NCI-H128 (cell line): ENCODE results near the gene PLP2.

Experiments used
- DNase-seq: peaks from one replicate; lab custom pipeline; 2025; ENCODE audit not compliant: unreplicated experiment; lab: John Stamatoyannopoulos, UW

The PLP2 gene

DNA sequence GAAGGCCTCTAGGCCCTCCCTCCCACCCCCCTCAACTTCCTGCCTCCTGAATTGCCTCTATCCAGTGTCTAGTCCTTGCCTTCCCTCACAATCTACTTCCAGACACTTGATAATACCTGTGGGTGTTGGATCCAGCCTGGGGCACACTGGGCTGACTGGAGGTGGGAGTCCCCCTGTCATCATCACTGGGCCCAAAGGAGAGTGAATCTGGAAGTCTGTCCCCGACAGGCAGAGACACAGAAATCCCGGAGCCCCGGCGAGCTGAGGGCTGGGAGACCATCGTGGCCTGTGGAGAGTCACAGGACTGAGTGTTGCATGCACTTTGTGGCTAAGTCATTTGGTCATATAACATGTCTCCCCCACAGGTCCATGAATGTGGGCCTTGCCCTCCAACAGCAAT, 36.7 kb downstream of the PLP2 start:
- no peak for DNase-seq

DNA sequence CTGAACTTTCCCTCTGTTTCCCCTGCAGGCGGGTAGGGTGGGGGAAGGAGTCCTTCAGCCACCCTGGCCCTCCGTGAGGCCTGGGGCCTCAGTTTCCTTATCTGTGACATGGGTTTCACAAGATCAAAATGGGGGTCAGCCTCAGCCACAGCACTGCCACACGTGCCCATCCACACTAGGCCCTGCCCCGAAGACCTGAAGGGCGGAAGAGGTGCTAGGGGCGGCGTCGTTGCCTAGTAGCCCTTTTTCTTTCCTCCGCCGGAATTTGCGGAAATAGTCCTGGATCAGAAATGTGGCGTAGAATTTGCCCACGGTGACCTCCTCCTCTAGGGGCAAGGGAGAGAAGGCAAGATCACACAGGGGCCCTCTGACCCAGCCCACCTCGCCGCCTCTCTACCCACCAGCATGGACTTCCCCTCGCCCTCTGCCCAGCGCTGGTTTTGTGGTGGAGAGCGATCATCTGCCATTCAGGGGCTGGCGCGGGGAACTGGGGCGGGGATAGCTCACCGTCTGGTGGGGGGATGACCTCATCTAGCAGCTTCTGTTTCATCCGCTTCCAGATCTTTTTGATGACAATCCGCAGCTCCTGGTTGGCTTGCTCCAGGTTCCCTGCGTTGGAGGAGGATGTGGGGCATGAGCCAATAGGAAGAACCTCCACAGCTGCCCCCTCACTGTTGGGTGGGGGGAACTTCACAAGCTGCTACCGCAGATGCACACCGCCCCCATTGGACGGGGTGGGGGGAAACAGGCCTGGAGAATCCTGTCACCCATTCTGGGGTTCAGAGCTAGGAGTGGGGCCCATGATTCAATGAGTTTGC, 37.9 kb downstream of the PLP2 start:
- DNase-seq = no peak

DNA sequence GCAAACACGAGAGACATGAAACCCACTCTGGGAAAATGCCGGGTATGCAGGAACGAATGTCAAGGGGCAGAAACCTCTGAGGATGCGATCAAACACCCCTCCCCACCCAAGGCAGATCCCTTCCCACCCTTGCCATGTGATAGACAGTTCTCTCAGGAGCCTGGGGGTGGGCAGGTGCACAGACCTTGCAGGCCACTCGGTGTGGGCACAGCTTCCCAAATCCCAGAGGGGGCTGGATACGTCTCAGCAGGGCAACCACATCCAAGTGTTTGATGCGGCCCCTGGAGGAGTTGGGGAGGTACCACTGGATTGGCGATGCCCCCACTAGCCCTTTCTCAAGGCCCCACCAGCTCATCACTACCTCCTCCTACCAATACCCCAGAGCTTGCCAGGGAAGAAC, 38.7 kb downstream of the PLP2 start:
- DNase-seq = no peak

DNA sequence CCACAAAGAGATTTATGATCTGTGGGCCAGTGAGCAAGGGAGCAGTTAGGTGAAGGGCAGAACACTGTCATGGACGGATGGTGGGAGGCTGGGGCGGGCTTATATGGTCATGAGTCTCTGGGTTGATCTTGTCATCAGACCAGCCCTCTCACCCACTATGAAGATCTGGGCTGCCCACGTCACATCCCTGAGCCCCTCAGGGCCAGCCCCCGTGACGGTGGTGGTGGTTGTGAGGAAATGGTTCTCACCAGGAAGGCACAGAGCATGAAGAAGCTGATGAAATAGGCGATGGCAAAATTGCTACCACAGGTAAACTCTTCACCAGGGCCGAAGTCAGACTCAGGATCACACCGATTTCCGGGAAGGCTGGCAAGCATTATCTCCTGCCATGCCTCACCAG, 39.4 kb downstream of the PLP2 start:
- DNase-seq = no peak

DNA sequence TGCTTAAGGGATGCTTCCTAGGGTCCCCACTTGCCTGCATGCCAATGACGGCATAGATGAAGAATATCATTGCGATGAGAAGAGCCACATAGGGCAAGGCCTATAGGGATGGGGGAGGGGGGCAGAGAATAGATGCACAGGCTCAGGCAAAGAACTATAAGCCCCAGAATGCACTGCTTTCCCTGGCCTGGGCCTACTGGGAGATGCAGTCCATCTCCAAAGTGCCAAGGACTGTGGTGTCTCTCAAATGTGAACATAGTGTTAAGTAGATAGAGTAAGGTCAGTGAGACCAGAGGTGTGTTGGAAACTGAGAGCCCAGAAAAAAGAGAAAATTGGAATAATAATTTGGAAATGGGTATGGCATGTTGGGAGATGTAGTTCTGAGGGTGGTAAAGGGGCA, 40.5 kb downstream of the PLP2 start:
- no peak for DNase-seq

DNA sequence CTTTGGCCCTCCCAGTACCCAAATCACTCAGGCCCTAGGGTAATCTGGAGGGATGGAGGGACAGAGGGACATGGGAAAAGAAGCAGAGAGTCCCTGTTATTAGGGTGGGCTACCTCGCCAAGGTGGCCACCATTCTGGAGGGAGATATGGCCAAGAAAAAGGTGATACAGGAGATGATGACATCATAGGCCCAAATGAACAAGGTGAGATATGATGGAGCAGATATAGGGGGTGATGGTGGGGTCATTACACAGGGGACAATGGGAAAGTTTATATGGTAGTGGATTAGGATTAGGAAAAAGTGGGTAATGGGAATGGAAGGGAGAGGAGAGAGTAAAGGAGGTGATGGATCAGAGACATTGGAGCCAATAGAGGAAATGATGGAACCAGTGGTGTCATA, 41.2 kb downstream of the PLP2 start:
- DNase-seq = no peak

DNA sequence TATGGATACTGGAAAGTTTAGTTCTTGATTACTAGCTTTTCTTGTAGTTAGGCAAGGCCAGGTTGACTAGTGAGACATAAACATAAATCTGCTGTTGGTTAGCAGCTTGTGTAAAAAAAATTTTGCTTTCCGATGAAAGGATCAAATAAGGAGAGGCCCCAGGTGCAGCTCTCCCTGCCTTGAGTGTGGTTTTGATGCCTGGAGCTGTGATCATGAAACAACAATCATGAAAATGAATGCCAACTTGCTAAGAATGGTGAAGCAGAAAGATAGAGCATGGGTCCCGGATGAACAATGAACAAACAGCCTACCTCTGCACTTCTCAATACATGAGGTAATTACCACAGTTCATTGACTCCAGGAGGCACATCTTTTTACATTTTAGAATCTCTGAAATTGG, 42.7 kb downstream of the PLP2 start:
- DNase-seq = no peak

DNA sequence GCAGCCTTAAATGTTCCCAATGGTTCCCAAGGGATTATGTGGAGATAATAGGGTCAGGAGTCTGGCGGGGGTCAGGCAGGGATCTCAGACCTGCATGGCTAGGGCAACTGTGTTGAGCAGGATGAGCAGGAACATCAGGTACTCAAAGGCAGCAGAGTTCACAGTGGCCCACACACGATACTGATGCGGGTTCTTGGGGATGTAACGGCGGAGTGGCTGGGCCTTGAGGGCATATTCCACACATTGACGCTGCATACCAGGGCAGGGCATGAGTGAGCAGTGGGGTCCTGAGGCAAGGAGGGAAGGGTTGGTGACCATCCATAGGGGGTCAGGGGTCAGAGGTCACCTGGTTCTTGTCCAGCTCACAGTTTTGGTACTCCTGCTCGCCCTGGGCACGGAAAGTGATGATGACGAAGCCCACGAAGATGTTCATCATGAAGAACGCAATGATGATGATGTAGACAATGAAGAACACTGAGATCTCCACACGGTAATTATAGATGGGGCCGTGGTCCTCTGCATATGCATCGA, 43.4 kb downstream of the PLP2 start:
- no peak for DNase-seq

DNA sequence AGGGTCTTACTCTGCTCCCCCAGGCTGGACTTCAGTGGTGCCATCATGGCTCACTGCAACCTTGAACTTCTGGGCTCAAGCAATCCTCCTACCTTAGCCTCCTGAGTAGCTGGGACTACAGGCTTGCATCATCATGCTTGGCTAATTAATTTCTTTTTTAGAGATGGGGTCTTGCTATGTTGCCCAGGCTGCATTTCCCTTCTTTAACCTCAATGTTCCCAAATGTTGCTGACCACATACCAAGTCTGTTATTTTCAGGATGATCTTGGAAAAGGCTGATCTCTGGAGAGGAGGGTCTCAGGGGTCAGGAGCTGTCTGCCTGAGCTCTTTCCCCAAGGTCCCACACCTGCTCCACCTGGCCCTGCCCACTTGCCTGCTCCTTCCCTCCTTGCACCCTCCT, 48.4 kb downstream of the PLP2 start:
- no peak for DNase-seq

DNA sequence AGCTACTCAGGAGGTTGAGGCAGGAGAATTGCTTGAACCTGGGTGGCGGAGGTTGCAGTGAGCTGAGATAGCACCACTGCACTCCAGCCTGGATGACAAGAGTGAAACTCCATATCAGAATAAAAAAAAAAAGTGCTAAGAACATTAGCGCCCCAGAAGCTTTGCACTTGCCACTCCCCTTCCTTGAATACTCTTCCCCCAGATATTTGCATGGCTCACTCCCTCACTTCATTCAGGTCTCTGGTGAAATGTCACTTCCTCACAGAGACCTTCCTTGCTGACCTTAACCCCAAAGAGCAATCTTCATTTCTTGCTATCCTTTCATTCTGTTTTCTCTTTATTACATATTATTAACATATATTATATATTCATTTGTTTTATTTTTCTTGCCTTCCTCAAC, 50.2 kb downstream of the PLP2 start:
- DNase-seq = no peak
